Activated gamma-delta T cell treated with anti-CD3 and anti-CD28 coated beads, Interleukin-2, amount 50 U/mL, for 16 hours (primary cell): ENCODE data around the gene GPR37L1.
"Not testable (repeated sequence)": the region's sequence is repeated elsewhere in the genome, so short reads cannot be mapped to it uniquely, and the experiment has no call there.

Experiments
- DNase-seq: peaks from one replicate; pipeline ENCODE4 v3.0.0-alpha.2; 2020; ENCODE audit warnings: low read depth

The GPR37L1 gene

DNA sequence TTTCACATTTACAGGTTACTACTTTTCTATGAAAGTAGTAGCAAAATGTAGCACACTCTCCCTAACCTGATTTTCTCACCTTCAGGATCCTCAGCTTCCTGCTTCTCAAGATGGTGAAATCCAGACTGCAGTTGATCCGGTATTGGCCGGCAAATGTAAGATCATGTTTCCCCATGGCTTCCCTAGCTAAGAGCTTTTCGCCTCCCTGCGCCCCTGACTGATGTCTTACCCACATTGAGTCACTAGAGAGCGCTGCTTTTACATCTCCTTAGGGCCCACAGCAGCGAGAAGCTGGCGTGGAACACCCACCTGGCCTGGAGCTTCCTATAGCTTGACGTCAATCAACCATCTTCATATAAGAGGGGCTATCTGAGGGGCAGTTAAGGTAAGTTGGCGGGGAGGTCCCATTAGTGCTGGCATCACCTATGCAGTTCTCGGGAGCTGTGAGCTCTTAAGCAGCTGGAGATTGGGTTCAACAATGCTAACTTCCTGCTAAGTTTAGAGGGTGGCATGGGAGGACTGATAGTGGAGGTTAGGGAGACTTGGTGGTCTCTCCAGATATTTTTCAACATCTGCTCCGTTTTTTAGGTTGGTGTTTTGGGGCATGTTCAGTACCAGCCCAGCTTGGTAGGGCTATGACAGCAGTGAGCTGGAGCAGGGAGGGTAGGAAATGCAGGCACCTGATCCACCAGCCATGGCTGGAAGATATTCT lies 32.2 kb downstream of the GPR37L1 start:
- DNase-seq = peak; percentile 36

DNA sequence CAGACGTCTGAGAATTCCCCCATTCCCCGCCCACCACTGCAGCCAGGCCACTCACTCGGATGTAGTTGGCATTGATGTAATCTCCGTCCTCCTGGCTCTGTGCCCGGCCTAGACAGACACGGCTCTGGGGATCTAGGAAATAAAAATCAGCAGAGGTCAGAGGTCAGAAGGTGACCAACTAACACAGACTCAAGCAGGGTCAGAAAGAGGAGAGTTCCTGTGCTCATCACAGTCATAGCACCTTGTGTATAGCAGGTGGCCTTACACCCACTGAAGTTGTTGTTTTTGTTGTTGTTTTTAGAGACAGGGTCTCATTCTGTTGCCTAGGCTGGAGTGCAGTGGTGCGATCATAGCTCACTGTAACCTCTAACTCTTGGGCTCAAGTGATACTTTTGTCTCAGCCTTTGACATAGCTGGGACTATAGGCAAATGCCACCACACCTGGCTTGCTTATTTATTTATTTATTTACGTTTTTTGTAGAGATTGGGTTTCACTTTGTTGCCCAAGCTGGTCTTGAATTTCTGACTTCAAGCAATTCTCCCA lies 32.8 kb downstream of the GPR37L1 start:
- DNase-seq = no peak

DNA sequence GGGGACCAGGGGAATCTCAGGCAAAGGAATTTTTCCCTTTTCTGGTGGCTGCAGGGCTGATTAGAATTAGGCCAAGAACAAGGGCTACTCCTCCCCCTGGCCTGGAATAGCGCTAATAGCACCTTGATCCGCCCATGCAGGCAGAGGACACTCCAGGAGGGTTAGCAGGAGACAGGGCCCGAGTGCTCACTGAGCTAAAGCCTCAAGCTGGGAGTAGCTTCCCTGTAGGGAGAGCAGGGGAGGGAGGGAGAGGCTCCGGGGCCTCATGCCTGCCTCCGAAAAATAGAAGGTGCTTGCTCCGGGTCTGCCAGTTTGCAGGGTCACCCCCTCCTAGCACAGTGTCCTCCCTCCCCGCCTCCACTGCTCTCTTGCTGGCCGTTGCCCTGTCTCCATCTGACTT lies 33.9 kb downstream of the GPR37L1 start:
- no peak for DNase-seq

DNA sequence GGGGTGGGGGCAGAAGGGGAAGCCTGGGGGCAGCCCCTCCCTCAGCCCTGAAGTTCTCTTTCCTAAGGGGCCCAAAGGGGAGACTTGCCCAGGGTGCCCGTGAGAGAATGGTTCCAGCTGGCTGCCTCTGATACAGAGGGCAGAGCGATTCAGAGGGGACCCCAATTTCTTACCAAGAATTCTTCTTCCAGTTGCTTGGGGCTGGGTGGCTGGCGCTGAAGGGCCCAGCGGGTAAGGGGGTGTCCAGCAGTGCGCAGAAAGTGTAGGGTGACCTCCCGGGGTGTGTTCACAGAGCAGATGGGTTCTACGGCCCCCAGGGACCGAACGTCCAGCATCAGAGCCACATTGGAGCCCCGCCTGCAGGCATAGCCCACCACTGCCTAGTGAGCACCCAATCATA lies 35.2 kb downstream of the GPR37L1 start:
- no peak for DNase-seq

DNA sequence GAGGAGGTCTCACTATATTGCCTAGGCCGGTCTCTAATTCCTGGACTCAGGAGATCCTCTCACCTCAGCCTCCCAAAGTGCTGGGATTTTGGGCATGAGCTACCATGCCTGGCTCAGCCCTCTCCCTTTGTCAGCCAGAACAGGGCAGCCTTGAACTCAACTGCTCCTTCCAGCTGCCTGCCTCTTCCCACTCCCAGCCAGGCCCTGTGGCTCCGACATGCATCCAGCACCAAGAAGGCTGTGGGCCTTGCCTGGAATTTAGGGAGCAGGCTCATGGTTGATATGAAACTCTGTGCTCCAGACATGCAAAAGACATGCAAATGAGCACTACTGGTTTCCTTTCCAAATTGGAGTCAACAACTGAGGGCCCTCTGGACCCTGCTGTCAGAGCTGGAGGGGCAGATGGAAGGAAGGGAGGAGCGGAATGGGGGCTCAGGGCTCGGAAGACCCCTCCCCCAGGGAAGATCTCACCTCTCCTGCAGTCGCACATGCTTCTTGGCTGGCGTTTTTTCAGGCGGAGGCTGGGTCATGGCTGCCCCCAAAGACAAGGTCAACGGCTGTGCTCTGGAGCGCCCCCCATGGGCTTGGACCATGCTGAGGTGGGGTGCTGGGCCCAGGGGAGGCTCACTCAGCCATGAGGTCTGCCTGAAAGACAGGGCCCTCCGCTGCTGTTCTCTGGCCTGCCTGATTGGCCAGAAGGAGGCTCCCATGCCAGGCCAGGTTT lies 36.3 kb downstream of the GPR37L1 start:
- DNase-seq = no peak

DNA sequence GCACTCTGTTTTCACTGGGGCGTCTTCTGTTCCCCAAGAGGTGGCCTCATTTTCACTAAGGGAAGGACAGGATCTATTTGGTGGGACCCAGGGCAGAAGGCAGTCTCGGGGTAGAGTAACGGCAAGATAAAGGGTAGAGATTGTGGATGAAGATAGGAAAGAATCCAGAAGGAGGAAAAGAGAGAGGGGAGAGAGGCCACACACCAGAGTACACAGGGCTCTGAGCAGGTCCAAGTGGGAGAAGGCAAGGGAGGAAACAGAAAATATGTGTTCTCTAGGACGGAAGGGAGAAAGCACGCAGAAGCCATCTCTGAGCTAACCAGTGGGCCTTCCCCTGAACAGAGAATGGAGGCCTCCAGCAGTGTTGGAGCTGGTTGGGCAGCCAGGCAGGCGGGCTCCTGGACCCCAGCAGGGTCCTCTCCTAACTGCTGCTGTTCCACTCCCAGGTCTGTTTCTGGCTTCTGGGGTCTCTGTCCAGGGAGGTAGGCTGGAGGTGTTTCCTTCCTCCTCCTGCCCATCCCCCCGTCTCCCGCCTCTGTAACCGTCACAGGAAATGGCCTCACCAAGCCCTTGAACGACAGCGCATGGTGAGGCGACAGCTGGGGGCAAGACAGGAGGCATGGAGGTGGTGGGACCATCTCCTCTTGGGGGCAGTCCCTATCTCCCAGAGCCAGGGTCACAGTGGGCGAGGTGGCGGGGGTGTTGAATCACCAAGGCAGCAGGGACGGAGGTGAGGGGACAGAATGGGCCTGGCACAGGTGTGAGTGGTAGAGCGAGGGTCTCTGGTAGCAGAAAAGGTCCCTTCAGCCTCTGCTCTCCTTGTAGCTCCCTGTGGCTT lies 37.0 kb downstream of the GPR37L1 start:
- peak; percentile 40 for DNase-seq

DNA sequence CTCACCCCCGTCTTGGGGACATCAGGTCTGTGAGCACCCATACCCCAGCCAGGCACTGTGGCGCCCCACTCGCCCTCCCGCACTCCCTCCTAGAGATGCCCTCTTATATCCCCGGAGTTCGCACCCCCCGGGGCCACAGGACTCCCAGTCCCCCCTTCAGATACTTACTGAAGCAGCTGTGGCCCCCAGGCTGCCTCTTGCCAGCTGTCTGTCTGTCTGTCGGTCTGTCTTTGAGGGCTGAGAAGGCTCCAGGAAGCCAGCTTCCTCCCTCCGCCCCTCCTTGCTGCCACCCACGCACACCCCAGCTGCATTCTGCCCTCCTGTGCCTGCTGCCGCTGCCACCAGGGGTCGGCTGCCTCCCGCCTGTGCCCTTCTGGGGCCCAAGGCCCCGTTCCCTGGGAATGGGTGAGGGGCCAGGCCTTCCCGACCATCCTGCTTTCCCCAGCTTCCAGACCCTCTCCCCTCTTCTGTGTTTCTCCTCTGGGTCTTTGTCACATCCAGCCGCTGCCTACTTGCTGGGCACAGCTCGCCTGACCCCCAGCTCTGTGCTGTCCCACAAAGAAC lies 37.7 kb downstream of the GPR37L1 start, which contains the start of gene PTPN7:
Gene PTPN7, minus strand, starts transcription at position 226 of the 564 bp plus-strand sequence. CDS start 1,200 bp downstream, outside the sequence.
- DNase-seq = peak; percentile 77

DNA sequence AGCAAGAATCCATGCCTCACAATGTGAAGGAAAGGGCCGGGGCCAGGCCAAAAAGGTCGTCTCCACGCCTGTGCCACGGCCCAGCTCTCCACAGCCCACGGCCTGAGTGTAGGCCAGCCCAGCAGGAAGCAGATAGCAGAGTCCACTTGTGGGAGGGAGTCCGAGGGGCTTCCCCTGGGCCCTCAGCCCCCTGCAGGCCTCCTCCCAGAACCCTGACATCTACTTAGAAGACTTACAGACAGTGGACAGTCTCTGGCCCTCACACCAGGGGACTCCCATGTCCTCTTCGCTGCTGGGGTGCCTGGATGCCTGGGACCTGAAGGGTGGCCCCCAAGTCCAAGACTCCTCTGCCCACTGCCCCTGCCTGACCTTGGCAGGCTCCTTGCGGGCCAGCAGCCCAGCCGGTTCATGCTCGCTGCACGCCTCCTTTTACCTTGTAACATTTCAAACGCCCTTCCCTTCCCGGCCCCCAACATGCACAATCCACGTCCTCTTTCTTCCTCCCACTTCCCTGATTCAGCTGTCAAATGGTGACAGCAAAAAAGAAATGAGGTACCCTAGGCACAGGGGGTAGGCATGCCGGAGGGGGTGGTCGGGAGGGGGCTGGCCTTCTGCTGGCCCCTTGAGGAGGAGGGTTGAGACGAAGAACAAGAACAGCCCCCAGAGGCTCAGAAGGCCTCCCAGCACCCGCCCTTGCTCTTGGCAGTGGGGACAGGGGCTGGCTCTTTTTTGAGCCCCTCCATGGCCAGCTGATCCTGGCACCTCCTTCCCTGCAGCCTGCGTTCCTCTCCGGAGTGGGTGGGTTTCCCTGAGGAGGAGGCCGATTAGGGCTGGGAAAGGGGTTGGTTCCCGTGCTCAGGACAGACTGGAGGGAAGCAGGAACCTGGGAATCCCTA lies 38.7 kb downstream of the GPR37L1 start:
- no peak for DNase-seq

DNA sequence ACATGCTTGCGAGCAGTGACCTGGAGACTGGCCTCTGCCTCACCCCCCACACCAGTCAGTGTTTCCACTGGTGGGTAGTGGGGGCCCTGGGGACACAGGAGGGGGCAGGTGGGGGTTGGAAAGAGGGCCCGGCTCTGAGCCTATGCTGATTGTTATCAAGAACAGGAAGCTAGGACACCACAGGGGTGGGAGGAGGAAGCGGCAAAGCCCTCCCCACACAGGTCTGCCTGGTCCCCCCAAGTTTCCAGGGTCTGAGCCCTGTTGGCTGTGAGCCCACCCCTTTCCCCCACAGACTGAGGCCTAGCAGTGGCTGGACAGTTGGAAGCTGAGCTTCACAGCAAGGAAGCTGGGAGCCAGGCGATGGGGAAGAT lies 39.3 kb downstream of the GPR37L1 start:
- peak; percentile 59 for DNase-seq

DNA sequence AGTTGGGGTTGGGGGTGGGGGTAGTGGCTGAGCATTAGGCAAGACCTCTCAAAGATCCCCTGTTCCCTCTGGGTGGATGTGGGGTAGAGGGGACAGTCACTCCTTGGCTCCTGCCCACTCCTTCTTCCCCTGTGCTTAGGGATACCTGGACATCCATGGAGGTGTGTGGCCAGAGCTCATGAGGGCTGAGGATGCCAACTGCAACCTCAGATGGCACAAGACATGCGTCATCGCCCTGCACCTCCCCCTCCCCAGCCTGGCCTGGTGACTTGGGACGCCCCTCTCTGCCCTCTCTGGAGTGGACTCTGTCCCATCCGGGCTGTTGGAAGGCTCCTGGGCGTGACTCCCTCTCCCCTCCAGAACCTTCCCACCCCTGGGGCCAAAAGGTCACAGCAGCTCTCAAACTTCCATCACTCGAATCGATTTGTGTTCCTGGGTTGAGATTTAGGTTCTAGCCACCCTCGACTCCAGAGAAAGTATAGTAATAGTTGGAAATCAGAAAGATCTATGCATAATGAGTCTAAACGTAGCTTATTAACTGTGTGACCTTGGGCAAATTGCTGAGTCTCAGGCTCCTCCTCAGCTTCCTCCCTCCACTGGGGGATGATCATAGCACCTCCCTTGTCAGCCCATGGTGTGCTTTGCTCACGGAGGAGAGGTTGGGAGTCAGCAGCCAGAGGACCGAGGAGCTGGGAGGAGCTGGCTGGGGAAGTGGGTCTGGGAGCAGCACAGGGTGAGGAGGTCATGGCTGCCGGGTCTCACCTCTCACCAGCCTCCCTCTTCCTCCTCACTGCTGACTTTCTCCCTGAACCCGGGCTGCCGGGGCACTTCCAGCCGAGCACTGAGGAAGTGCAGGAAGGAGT lies 39.9 kb downstream of the GPR37L1 start:
- no peak for DNase-seq

DNA sequence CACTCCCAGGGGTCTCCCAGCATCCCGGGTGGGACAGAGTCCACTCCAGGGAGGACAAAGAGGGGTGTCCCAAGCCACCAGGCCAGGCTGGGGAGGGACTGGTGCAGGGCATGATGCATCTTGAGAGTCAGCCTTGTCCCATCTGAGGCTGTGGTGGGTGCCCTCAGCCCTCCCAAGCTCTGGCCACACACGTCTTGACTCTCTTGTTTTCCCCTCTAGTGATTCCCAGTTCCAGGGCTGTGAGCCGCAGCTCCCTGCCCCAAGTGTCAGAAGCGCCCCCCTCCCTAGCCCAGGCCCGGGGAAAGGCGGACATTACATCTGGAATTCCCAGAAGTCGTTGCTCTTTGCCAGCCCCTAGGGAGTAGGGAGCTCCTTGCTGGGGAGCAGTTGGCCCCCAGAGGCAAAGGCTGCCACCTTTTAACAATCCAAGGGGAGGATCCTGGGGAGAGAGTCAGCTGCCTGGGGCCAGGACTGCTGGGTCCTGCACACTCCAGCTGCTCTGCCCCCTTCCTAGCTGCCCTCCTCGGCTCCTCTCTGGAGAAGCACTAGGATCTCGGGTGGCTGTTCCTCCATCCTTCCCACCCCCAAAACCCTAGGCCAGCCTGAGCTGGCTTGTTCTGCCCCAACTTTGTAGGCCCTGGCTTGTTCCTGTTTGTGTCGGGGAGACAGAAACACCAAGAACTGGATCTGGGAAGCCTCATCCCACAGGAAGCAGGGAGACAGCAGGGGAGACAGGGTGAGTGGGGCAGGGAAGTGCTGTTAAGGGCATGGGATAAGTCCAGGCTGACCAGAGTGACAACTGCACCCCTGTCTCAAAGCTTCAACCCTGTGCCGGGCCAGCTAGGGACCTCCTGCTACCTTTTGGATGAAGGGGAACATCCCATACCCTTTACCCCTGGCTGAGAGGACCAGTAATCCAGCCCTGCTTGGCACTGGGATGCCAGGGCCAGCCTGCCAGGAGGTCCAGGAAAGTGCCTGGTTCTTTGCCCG lies 40.9 kb downstream of the GPR37L1 start:
- DNase-seq = no peak

DNA sequence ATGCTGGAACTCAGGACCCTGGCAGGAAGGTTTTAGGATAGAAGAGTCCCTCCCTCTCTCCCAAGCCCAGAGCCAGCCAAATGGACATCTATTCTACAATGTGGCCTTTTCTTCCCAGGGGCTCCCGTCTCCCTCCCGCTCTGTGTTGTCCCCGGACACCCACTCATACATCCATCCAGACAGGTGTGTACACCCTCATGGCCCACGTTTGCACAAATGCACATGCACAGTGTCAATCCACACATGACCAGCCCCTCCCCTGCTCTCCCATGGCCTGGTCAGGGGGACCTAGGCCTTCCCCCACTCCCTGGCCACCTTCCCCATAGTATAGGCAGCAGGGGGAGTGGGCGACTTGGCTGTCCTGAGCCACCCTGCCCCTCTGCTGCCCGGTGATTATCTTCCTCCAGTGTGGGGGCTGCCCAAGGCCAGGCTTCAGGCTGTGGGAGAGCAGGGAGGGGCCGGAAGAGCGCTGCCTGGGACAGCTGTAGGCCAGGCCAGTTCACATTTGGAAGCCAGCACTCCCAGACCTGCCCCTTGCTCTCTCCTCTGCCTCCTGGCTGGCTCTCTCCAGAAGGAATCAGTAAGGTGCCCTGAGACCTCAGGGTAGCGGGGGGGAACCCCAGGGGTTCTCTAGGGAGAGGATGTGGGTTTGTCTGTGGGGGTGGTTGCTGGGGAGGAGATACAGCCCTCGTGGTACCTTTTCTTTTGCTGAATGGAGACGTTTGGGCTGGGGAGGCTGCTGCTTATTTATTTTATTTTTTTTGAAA lies 41.7 kb downstream of the GPR37L1 start:
- DNase-seq = peak; percentile 70

DNA sequence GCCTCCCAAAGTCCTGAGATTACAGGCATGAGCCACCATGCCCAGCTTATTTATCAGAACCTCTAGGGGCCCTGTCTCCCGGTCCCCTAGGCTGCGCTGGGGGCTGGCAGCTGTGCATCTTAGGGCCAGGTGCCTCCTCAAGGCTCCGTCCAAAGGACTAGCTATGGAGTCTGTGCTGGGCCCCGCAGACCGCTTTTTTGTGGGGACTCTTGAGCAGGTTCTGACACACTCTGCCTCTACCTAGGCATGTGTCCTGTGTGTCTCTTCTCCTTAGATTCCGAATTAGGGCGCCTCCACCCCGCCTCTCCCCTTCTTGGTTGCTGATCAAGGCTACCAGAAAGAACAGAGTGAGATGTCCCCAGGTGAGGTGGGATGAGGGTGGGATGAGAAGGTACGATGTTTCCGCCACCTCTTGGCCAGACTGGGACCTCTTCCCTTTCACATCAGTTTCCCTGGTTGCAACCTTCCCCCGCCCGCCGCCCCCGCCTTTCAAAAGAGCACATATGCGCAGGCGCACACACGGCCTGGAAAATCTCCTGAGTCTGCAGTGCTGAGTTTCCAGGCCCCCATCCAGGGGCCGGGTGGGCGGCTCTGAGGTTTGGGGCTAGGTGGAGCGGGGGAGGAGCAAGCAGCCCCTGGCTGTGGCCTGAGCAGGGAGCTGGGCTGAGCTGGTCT lies 42.7 kb downstream of the GPR37L1 start:
- no peak for DNase-seq

DNA sequence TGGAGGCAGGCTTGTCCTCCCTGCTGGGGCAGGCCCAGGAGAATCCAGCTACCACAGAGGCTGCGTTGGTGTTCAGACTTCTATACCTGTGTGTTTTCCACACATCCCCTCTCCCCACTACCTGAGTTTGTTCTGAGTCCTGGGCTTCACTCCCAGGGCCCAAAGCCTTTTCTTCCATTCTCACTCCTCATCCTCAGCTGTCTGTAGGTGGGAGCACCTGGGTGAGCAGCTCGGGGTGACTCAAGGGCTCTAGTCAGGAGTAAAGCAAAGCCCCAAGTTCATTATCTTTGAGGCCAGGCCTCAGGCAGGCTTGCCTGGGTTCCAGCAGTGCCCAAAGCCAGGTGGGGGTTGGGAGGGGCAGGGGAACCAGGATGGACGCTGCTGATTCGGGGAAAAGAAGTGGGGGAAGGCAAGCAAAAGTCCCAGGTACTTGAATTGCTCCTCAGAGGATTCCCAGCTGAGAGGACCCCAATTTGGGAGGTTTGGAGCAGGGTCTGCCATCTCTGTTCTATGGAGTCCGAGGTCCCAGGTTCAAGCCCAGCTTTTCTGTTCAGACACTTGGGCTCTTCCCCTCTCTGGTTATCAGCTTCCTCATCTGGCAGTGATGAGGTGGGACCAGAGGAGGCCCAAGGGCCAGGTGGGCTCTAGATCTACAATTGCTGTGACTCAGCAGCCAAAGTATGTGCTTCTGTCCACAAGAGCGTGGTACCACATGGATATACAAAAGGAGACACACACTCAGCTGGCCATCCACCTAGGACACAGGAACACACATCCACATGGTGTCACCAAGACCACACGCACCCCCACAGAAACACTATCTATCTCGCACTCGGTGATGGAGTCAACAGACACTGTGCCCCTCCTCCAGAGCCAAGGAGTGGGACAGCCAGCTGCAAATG lies 43.5 kb downstream of the GPR37L1 start:
- no peak for DNase-seq

DNA sequence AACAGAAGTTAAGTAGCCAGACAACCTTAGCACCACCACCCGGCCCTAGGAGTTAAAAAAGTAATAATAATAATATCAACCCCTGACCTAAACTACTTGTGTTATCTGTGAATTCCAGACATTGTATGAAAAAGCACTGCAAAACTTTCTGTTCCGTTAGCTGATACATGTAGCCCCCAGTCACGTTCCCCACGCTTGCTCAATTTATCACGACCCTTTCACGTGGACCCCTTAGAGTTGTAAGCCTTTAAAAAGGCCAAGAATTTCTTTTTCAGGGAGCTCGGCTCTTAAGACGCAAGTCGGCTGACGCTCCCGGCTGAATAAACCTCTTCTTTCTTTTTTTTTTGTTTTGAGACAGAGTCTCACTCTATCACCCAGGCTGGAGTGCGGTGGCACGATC lies 44.3 kb downstream of the GPR37L1 start:
- not testable (repeated sequence) for DNase-seq

DNA sequence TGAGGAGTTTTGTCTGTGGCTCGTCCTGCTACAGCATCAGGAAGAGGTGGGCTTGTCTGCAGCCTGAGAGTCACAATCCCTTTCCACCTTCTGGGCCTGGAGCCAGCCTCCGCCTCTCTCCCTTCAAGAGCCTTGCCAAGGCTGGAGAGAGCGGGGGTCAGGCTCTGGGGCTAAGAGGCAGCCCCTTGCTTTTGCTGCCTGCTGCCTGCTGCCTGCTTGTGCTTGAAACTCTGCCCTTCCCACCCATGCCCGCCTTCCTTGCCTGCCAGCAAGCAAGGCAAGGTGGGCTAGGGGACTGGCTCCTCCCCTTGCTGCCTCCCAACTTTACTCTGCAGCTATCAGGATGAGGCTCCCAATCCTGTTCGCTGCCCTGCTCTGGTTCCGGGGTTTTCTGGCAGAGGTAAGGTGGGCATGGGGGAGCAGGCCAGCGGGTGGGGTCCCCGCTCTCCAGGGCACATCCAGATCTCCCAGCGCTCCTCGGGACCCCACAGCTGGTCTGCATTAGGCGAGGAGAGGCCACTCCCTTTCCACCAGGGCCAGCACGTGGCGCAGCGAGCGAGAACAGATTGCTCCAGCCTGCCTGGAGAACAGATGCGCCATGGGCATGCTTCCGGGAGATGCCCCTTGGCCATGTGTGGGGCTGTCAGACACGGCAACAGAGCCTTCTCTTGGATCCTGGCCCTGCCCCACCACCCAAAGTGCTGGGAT lies 45.1 kb downstream of the GPR37L1 start:
- no peak for DNase-seq
